Body of pancreas (tissue), 4 donors: Measurements from ENCODE around the gene PLEKHG3. TPM values are rescaled to one million over a fixed set of nuclear protein-coding genes. Genes with fewer than 3 reads are reported as not detected.

ENCODE experiments used
- ATAC-seq: fragments of 150-250 bp; one replicate; pipeline ENCODE4 v1.9.1; 2016
- DNase-seq, 4 donors: peaks; one replicate each; pipeline ENCODE4 v3.0.0-alpha.2; 2019
- H3K27ac ChIP-seq, 4 donors: fragments of 200-600 bp; sonication (generic); 1 replicate in 3 of 4; 2 replicates in 1 of 4; pipeline versions ENCODE4 v1.5.1 to v1.6.1; 2016 to 2019; ENCODE audit warnings: mild to moderate bottlenecking in 1 of 4, mixed read lengths in 1 of 4, moderate library complexity in 1 of 4
- H3K27me3 ChIP-seq, 2 donors: fragments of 200-600 bp; sonication (generic); one replicate each; pipeline ENCODE4 v1.6.0; 2016; ENCODE audit warnings: mild to moderate bottlenecking in 1 of 2
- H3K36me3 ChIP-seq, 2 donors: fragments of 200-600 bp; sonication (generic); replicated peaks in 1 of 2; 2 replicates each; pipeline ENCODE4 v1.5.1; 2016; ENCODE audit warnings: low read depth in 2 of 2; ENCODE audit not compliant: insufficient read depth in 1 of 2
- H3K4me1 ChIP-seq: fragments of 200-600 bp; sonication (generic); one replicate; pipeline ENCODE4 v1.6.0; 2016
- H3K4me3 ChIP-seq, 2 donors: fragments of 200-600 bp; sonication (generic); 1 replicate in 1 of 2; 2 replicates in 1 of 2; pipeline ENCODE4 v1.5.1; 2016 to 2019
- H3K9me3 ChIP-seq, 3 donors: fragments of 200-600 bp; sonication (generic); 1 replicate in 2 of 3; 2 replicates in 1 of 3; pipeline ENCODE4 v1.5.1; 2016
- POLR2A ChIP-seq, 3 donors: fragments of 450-650 bp; IDR thresholded peaks; one replicate each; pipeline ENCODE4 v1.6.1; 2016; ENCODE audit warnings: antibody characterized with exemption in 3 of 3, mild to moderate bottlenecking in 2 of 3
- WGBS, 2 donors: methylation state at CpG; one replicate each; pipeline ENCODE4 v1.1.5; 2017; 5-methylcytosine and 5-hydroxymethylcytosine counted together
- intact Hi-C: fragments of 100-400 bp; cut with DNase I; formaldehyde crosslinking; loops from one replicate; pipeline ENCODE4 v1.15.1; 2023
- total RNA-seq, 2 donors: library from RNA; depleted of rRNA; stranded (reverse); fragments of >200 nt; gene quantifications; one replicate each; pipeline ENCODE4 v1.1.0, GENCODE V29; 2016
- TF ChIP-seq, protein P1 (sequence below), 7 experiments: fragments of 450-650 bp in 4 of 7; fragments of 200-600 bp in 3 of 7; sonication (generic) in 3 of 7; IDR thresholded peaks; one replicate each; pipeline ENCODE4 v1.5.1; 2016 to 2019; ENCODE audit warnings: antibody characterized with exemption in 7 of 7

Gene PLEKHG3
- total RNA-seq, 2 donors from 2014 or later = 34.5 to 40.2 TPM

GRCh38 chr14:64681796-64682710 is 22.2 kb upstream of the PLEKHG3 start:
- peaks cover 29% of the 10 kb centered on the region for H3K4me1 ChIP-seq
- DNase-seq (peak; percentile 67 to 79 (median 75)), ATAC-seq (peak; percentile 89)
- no peaks in the 10 kb centered on the region for H3K27me3 ChIP-seq
- 25 to 34% methylated on average over 15 of the region's 15 CpGs for WGBS, 2 donors
- H3K27ac ChIP-seq = peak overlapping the region; percentile 48 to 82 (median 78)
- H3K36me3 ChIP-seq = no peaks in the 10 kb centered on the region
- H3K4me3 ChIP-seq = no peak overlapping the region
- intact Hi-C loops = no loop called here
- TF ChIP-seq, protein P1, sequence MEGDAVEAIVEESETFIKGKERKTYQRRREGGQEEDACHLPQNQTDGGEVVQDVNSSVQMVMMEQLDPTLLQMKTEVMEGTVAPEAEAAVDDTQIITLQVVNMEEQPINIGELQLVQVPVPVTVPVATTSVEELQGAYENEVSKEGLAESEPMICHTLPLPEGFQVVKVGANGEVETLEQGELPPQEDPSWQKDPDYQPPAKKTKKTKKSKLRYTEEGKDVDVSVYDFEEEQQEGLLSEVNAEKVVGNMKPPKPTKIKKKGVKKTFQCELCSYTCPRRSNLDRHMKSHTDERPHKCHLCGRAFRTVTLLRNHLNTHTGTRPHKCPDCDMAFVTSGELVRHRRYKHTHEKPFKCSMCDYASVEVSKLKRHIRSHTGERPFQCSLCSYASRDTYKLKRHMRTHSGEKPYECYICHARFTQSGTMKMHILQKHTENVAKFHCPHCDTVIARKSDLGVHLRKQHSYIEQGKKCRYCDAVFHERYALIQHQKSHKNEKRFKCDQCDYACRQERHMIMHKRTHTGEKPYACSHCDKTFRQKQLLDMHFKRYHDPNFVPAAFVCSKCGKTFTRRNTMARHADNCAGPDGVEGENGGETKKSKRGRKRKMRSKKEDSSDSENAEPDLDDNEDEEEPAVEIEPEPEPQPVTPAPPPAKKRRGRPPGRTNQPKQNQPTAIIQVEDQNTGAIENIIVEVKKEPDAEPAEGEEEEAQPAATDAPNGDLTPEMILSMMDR (IDR thresholded peaks at IDR 0.05) = peak in 4 of 7 experiments; percentile 33 to 43 (median 36)
- TF ChIP-seq POLR2A (IDR thresholded peaks at IDR 0.05) = peak in 1 of 3 donors; percentile 32
- H3K9me3 ChIP-seq = no peaks in the 10 kb centered on the region

GRCh38 chr14:64682843-64683242 is 21.4 kb upstream of the PLEKHG3 start:
- TF ChIP-seq POLR2A (IDR thresholded peaks at IDR 0.05) = no peak
- TF ChIP-seq, protein P1 (IDR thresholded peaks at IDR 0.05) = no peak
- intact Hi-C loops = no loop called here
- no peak for ATAC-seq
- no peak for DNase-seq
- no peaks in the 10 kb centered on the region for H3K27me3 ChIP-seq
- no peaks in the 10 kb centered on the region for H3K9me3 ChIP-seq
- H3K27ac ChIP-seq = peak overlapping the region; percentile 48 to 82 (median 78)
- H3K36me3 ChIP-seq = no peaks in the 10 kb centered on the region
- no peak overlapping the region for H3K4me3 ChIP-seq
- WGBS, 2 donors = 93 to 96% methylated on average over 5 of the region's 5 CpGs
- peaks cover 29% of the 10 kb centered on the region for H3K4me1 ChIP-seq

- intact Hi-C loops = no loop called here
- H3K27ac ChIP-seq = peak overlapping the region in 3 of 4 donors; percentile 51 to 82 (median 79)
- H3K9me3 ChIP-seq = no peaks in the 10 kb centered on the region
- peaks cover 29% of the 10 kb centered on the region for H3K4me1 ChIP-seq
- no peak for DNase-seq
- no peak overlapping the region for H3K4me3 ChIP-seq
- no peak for ATAC-seq
- no peaks in the 10 kb centered on the region for H3K36me3 ChIP-seq
- 94% methylated on average over 13 to 15 of the region's 15 CpGs for WGBS, 2 donors
- no peak for TF ChIP-seq POLR2A (IDR thresholded peaks at IDR 0.05)
- TF ChIP-seq, protein P1 (IDR thresholded peaks at IDR 0.05) = no peak
- H3K27me3 ChIP-seq = no peaks in the 10 kb centered on the region
These were observed 21.0 kb upstream of the PLEKHG3 start for GRCh38 chr14:64683264-64683663.

- WGBS, 2 donors = 44 to 56% methylated on average over 6 of the region's 6 CpGs
- no peak overlapping the region for H3K4me3 ChIP-seq
- intact Hi-C loops = no loop called here
- no peaks in the 10 kb centered on the region for H3K36me3 ChIP-seq
- no peaks in the 10 kb centered on the region for H3K27me3 ChIP-seq
- peaks cover 37% of the 10 kb centered on the region for H3K4me1 ChIP-seq
- ATAC-seq = no peak
- no peak for TF ChIP-seq POLR2A (IDR thresholded peaks at IDR 0.05)
- TF ChIP-seq, protein P1 (IDR thresholded peaks at IDR 0.05) = no peak
- H3K9me3 ChIP-seq = no peaks in the 10 kb centered on the region
- peak overlapping the region in 3 of 4 donors; percentile 29 to 82 (median 51) for H3K27ac ChIP-seq
- DNase-seq = peak; percentile 40 to 69 (median 46)
These were observed 20.1 kb upstream of the PLEKHG3 start for GRCh38 chr14:64684091-64684490.
